Calu3 (cell line): ENCODE results near the gene LAMTOR5. TPM values are rescaled to one million over a fixed set of nuclear protein-coding genes. Genes with fewer than 3 reads are reported as not detected.

ENCODE experiments used
- BruUV-seq: library from RNA; stranded (reverse); fragments of 400-500 nt; replicated peaks from 2 replicates; lab custom pipeline; 2021; lab: Mats Ljungman, UMichigan
- CTCF ChIA-PET: fragments of 300-600 bp; sonication (Branson Sonifier 250); formaldehyde crosslinking; loops from one replicate; lab custom pipeline; 2022; ENCODE audit warnings: antibody characterized with exemption; lab: Charles Lee
- DNase-seq: peaks from one replicate; pipeline ENCODE4 v3.0.0; 2022
- H3K27ac Mint-ChIP-seq: one replicate; pipeline ENCODE4 v1.8.0; 2022; ENCODE audit warnings: mixed read lengths; ENCODE audit not compliant: unreplicated experiment
- H3K27me3 Mint-ChIP-seq: one replicate; pipeline ENCODE4 v1.8.0; 2022; ENCODE audit warnings: mixed read lengths; ENCODE audit not compliant: unreplicated experiment
- H3K36me3 Mint-ChIP-seq: one replicate; pipeline ENCODE4 v1.8.0; 2022; ENCODE audit warnings: mild to moderate bottlenecking, moderate library complexity, mixed read lengths; ENCODE audit not compliant: insufficient read depth, unreplicated experiment
- H3K4me1 Mint-ChIP-seq: one replicate; pipeline ENCODE4 v1.8.0; 2022; ENCODE audit warnings: mild to moderate bottlenecking, low read depth, mixed read lengths; ENCODE audit not compliant: unreplicated experiment
- H3K4me3 Mint-ChIP-seq: one replicate; pipeline ENCODE4 v1.8.0; 2022; ENCODE audit warnings: mild to moderate bottlenecking, low read depth, moderate library complexity, mixed read lengths; ENCODE audit not compliant: unreplicated experiment
- H3K9me3 Mint-ChIP-seq: one replicate; pipeline ENCODE4 v1.8.0; 2022; ENCODE audit warnings: low read depth, mixed read lengths; ENCODE audit not compliant: unreplicated experiment
- intact Hi-C: fragments of 100-400 bp; cut with micrococcal nuclease; formaldehyde crosslinking; loops from one replicate; pipeline ENCODE4 v1.10.0; 2022; ENCODE audit not compliant: unreplicated experiment
- total RNA-seq: library from RNA; stranded (reverse); gene quantifications from 2 replicates; pipeline ENCODE4 v1.2.3, GENCODE V29; 2022
- TF ChIP-seq, protein P1 (sequence below): fragments of 200-600 bp; IDR thresholded peaks from one replicate; pipeline ENCODE4 v1.8.0; 2022; ENCODE audit warnings: antibody characterized with exemption; ENCODE audit not compliant: unreplicated experiment

LAMTOR5 gene
- total RNA-seq, 1 experiment from 2014 or later = 87.4 TPM

DNA sequence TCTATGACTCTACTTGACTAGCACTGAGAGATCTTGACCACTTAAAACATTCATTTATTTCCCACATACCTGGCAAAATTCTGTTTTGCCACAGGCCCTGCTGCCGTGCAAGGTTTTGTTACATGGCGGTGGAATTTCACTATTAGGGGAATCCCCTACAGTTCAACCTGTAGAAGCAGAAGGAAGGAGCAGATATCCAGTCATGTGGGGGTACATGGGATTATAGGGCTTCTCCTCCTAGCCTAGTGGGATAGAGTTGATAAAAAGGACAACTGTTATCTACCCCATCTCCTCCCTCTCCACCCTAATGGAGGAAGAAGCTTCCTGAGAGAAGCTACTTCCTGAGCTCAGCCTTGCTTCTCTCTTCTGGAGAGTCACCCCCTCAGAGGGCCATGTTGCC, 25.7 kb upstream of the LAMTOR5 start:
- Mint-ChIP-seq H3K27ac (no peak overlapping the region), H3K4me3 (no peak overlapping the region), H3K4me1 (no peaks in the 10 kb centered on the region), H3K9me3 (no peaks in the 10 kb centered on the region), H3K36me3 (no peaks in the 10 kb centered on the region), H3K27me3 (peaks cover 31% of the 10 kb centered on the region)
- TF ChIP-seq, protein P1, sequence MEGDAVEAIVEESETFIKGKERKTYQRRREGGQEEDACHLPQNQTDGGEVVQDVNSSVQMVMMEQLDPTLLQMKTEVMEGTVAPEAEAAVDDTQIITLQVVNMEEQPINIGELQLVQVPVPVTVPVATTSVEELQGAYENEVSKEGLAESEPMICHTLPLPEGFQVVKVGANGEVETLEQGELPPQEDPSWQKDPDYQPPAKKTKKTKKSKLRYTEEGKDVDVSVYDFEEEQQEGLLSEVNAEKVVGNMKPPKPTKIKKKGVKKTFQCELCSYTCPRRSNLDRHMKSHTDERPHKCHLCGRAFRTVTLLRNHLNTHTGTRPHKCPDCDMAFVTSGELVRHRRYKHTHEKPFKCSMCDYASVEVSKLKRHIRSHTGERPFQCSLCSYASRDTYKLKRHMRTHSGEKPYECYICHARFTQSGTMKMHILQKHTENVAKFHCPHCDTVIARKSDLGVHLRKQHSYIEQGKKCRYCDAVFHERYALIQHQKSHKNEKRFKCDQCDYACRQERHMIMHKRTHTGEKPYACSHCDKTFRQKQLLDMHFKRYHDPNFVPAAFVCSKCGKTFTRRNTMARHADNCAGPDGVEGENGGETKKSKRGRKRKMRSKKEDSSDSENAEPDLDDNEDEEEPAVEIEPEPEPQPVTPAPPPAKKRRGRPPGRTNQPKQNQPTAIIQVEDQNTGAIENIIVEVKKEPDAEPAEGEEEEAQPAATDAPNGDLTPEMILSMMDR = no peak
- DNase-seq = no peak
- intact Hi-C loops = no loop called here
- CTCF ChIA-PET = interaction anchor here (0.8 to 1.7 kb wide), 4 partner anchors 22 to 226 kb away, joined by 4 to 7 read pairs (median 5); no protein-coding TSS in a partner anchor
- no TSS peak for BruUV-seq

- TF ChIP-seq, protein P1 = no peak
- CTCF ChIA-PET = no interaction called here
- Mint-ChIP-seq H3K9me3 (no peaks in the 10 kb centered on the region), H3K27ac (no peak overlapping the region), H3K36me3 (no peaks in the 10 kb centered on the region), H3K4me1 (no peaks in the 10 kb centered on the region), H3K27me3 (peaks cover 31% of the 10 kb centered on the region), H3K4me3 (no peak overlapping the region)
- intact Hi-C loops = no loop called here
- BruUV-seq = no TSS peak
- no peak for DNase-seq
Measured at GRCh38 chr1:110430901-110431300, 23.4 kb upstream of the LAMTOR5 start.

GRCh38 chr1:110430366-110430765, 22.9 kb upstream of the LAMTOR5 start:
- CTCF ChIA-PET = no interaction called here
- H3K27ac Mint-ChIP-seq = no peak overlapping the region
- TF ChIP-seq, protein P1 = no peak

DNA sequence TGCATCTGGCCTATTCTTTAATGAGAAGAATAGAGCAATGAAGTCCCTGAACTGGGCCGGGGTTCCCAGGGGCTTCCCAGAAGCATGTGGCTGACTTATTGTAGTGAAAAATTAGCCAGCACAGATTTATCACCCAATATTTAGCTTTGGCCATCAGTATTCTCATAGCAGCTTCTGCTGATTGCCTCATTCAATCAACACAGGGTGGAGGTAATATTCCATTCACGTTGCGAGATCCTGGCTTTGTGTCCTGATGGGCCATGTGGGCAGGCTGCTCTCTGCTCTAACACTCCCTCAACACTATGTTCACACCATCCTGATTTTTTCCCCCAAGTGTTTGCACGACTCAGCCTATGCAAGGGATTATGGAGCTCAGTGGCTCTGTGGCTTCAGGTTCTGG, 21.5 kb upstream of the LAMTOR5 start:
- CTCF ChIA-PET = no interaction called here
- TF ChIP-seq, protein P1 = no peak
- peaks cover 37% of the 10 kb centered on the region for H3K27me3 Mint-ChIP-seq
- no peaks in the 10 kb centered on the region for H3K4me1 Mint-ChIP-seq
- intact Hi-C loops = no loop called here
- no peaks in the 10 kb centered on the region for H3K9me3 Mint-ChIP-seq
- BruUV-seq = no TSS peak
- no peak for DNase-seq
- H3K4me3 Mint-ChIP-seq = no peak overlapping the region
- no peaks in the 10 kb centered on the region for H3K36me3 Mint-ChIP-seq
- H3K27ac Mint-ChIP-seq = no peak overlapping the region

More at GRCh38 chr1:110430366-110430765, 22.9 kb upstream of the LAMTOR5 start:
- no peak overlapping the region for H3K4me3 Mint-ChIP-seq
- DNase-seq = no peak
- intact Hi-C loops = no loop called here
- H3K4me1 Mint-ChIP-seq = no peaks in the 10 kb centered on the region
- H3K9me3 Mint-ChIP-seq = no peaks in the 10 kb centered on the region
- H3K27me3 Mint-ChIP-seq = peaks cover 31% of the 10 kb centered on the region
- H3K36me3 Mint-ChIP-seq = no peaks in the 10 kb centered on the region
- BruUV-seq = no TSS peak
